HS-27A (cell line): Measurements from ENCODE around the gene ADCK2.
"Not testable (repeated sequence)": the region's sequence is repeated elsewhere in the genome, so short reads cannot be mapped to it uniquely, and the experiment has no call there.

ENCODE experiments used
- DNase-seq: peaks from one replicate; pipeline ENCODE4 v3.0.0-alpha.2; 2012; ENCODE audit warnings: low read depth, missing footprints

The ADCK2 gene

GRCh38 chr7:140672382-140673062, at the start of gene ADCK2:
Gene ADCK2 (plus strand): TSS chr7:140672945. CDS start chr7:140673331, 386 bp downstream.
- no peak for DNase-seq

GRCh38 chr7:140623980-140624379, 48.8 kb upstream of the ADCK2 start:
- DNase-seq = no peak

- no peak for DNase-seq
These were observed 48.2 kb upstream of the ADCK2 start for GRCh38 chr7:140624392-140625191.

- not testable (repeated sequence) for DNase-seq
These were observed 47.6 kb upstream of the ADCK2 start for GRCh38 chr7:140625192-140625558.

GRCh38 chr7:140625908-140626868, 46.6 kb upstream of the ADCK2 start:
- peak; percentile 89 for DNase-seq

- no peak for DNase-seq
These were observed 41.7 kb upstream of the ADCK2 start for GRCh38 chr7:140631021-140631420.

GRCh38 chr7:140631602-140632001, 41.1 kb upstream of the ADCK2 start:
- DNase-seq = no peak

- no peak for DNase-seq
These were observed 37.4 kb upstream of the ADCK2 start for GRCh38 chr7:140635345-140635744.

GRCh38 chr7:140635816-140636215, 36.9 kb upstream of the ADCK2 start:
- DNase-seq = no peak

- no peak for DNase-seq
These were observed 35.3 kb upstream of the ADCK2 start for GRCh38 chr7:140637400-140637799.

- DNase-seq = no peak
These were observed 34.5 kb upstream of the ADCK2 start for GRCh38 chr7:140638173-140638791.

GRCh38 chr7:140639366-140640053, 33.2 kb upstream of the ADCK2 start:
- DNase-seq = no peak

GRCh38 chr7:140640060-140640637, 32.6 kb upstream of the ADCK2 start:
- no peak for DNase-seq

GRCh38 chr7:140640727-140641523, 31.8 kb upstream of the ADCK2 start, which contains the start of gene DENND2A:
Gene DENND2A (minus strand): TSS chr7:140640813. CDS start chr7:140602397, 38,416 bp downstream.
- no peak for DNase-seq

- DNase-seq = no peak
These were observed 31.1 kb upstream of the ADCK2 start for GRCh38 chr7:140641524-140642195.

GRCh38 chr7:140643416-140643815, 29.3 kb upstream of the ADCK2 start:
- no peak for DNase-seq

GRCh38 chr7:140644761-140645160, 28.0 kb upstream of the ADCK2 start:
- DNase-seq = not testable (repeated sequence)

GRCh38 chr7:140645166-140645900, 27.4 kb upstream of the ADCK2 start:
- no peak for DNase-seq
